ES-I3 (cell line): ENCODE measurements around the gene CSAD.
"Not testable (repeated sequence)": the region's sequence is repeated elsewhere in the genome, so short reads cannot be mapped to it uniquely, and the experiment has no call there.

ENCODE experiments used
- H3K36me3 ChIP-seq: 2 replicates; pipeline ENCODE4 v1.6.1; 2013; ENCODE audit warnings: mild to moderate bottlenecking, low read length, control low read depth, moderate library complexity; ENCODE audit not compliant: insufficient read depth
- H3K4me1 ChIP-seq: 2 replicates; pipeline ENCODE4 v1.6.1; 2013; ENCODE audit warnings: mild to moderate bottlenecking, control low read depth, low read length; ENCODE audit not compliant: insufficient read depth
- H3K9ac ChIP-seq: 2 replicates; pipeline ENCODE4 v1.6.1; 2013; ENCODE audit warnings: low read depth, mild to moderate bottlenecking, low read length, moderate library complexity
- H3K9me3 ChIP-seq: 2 replicates; pipeline ENCODE4 v1.6.1; 2013; ENCODE audit warnings: mild to moderate bottlenecking, low read length, moderate library complexity; ENCODE audit not compliant: control insufficient read depth, insufficient read depth

The CSAD gene

DNA sequence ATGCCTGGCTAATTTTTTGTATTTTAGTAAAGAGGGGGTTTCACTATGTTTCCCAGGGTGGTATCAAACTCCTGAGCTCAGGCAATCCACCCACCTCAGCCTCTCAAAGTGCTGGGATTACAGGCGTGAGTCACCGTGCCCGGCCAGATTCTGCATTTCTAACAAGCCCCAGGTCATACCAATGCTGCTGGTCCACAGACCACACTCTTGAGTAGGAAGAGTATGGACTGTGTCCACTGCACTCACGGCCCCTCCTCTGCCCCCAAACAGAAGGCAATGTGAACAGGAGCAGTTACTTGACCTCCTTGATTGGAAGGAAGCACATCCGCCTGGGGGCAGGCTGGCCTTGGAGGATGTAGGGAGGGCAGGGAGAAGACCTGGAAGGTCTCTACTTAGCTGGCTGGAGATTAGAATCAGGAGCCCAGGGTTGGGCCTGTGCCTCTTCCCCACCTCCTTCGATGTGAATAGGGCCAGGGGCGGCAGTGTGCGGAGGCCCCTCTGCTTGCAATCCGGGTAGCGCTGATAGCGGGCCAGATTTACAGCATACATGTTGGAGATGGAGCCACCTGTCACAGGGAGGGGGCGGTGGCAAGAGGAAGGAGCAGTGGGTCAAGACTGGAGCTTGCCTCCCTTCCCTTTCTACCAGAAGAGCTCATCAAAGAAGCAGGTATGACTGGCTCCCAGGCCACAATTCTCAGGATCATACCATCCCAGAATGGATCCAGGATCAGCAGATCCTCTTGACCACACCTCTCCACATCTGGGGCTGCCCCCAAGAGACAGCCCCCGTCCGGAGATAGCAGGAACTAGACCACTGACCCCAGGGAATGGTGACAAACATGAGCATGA, 9.6 kb downstream of the CSAD start:
- no peaks in the 10 kb centered on the region for H3K36me3 ChIP-seq
- no peak overlapping the region for H3K9ac ChIP-seq
- H3K4me1 ChIP-seq, result peaks cover 11% of the 10 kb centered on the region; the same call in 1 of the 2 replicates
- no peaks in the 10 kb centered on the region; the same call in 1 of the 2 replicates for H3K9me3 ChIP-seq

DNA sequence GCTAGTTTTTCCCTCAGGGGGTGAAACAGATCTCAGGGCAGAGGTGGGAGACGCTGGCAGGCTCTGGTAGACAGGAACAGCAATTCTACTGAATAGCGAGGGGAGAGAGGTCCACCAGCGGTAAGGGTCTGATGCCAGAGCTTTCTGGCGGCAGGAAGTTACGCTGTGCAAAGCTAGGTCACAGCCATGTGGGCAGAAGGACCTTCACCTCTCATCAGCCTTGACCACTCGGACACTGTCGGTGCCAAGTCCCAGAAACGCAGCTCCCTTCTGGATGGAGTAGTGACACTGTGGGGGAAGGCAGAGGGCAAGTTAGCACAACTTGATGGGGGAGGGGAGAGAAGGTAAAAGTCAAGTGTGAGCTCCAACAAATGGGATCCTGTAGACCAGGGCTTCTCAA, 10.5 kb downstream of the CSAD start:
- Histone ChIP-seq H3K36me3 (no peaks in the 10 kb centered on the region), H3K9ac (no peak overlapping the region), H3K4me1 (peaks cover 7% of the 10 kb centered on the region; the same call in 1 of the 2 replicates)

DNA sequence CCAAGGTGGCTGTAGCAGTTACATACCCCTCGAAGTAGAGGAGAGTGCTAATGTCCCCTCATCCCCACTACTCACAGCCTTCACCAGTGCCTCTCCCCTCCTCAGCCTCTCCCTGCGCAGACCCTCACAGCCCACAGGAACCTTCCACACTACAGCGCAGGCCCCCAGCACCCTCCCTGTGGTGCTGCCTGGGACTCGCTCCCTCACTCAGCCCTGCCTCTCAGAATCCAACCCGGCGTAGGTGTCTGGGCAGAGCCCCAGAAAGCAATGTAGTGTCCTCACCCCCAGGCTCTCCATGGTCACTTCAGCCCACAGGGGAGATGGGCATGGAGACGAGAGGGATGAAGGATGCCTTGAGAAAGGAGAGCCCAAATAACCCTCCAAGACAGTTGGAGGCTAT, 11.1 kb downstream of the CSAD start:
- Histone ChIP-seq H3K4me1 (peaks cover 6% of the 10 kb centered on the region; the same call in 1 of the 2 replicates), H3K36me3 (no peaks in the 10 kb centered on the region), H3K9me3 (no peaks in the 10 kb centered on the region; the same call in 1 of the 2 replicates), H3K9ac (no peak overlapping the region)

More for the DNA sequence above, 10.5 kb downstream of the CSAD start:
- no peaks in the 10 kb centered on the region; the same call in 1 of the 2 replicates for H3K9me3 ChIP-seq

DNA sequence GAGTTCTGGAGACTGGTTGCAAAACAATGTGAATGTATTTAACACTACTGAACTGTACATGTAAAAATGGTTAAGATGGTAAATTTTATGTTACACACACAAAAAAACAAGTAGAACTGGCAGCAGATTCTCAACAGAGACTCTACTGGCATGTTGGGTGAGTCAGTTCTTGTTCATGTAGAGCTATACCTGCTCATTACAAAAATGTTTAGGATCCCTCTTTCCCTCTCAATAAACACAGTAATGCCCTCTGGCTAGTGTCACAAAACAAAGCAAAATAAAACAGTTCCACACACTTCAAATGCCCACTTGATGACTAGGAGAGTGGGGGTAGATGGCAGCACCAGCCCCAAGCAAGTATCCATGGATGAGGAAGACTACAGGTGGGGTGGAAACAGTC, 13.9 kb downstream of the CSAD start:
- Histone ChIP-seq H3K4me1 (peaks cover 6% of the 10 kb centered on the region; the same call in 1 of the 2 replicates), H3K9ac (no peak overlapping the region)

GRCh38 chr12:53163008-53163407, 17.7 kb downstream of the CSAD start:
- not testable (repeated sequence) for H3K9ac ChIP-seq, H3K9me3 ChIP-seq

More for the DNA sequence above, 13.9 kb downstream of the CSAD start:
- Histone ChIP-seq H3K9me3 (no peaks in the 10 kb centered on the region; the same call in 1 of the 2 replicates), H3K36me3 (no peaks in the 10 kb centered on the region)

DNA sequence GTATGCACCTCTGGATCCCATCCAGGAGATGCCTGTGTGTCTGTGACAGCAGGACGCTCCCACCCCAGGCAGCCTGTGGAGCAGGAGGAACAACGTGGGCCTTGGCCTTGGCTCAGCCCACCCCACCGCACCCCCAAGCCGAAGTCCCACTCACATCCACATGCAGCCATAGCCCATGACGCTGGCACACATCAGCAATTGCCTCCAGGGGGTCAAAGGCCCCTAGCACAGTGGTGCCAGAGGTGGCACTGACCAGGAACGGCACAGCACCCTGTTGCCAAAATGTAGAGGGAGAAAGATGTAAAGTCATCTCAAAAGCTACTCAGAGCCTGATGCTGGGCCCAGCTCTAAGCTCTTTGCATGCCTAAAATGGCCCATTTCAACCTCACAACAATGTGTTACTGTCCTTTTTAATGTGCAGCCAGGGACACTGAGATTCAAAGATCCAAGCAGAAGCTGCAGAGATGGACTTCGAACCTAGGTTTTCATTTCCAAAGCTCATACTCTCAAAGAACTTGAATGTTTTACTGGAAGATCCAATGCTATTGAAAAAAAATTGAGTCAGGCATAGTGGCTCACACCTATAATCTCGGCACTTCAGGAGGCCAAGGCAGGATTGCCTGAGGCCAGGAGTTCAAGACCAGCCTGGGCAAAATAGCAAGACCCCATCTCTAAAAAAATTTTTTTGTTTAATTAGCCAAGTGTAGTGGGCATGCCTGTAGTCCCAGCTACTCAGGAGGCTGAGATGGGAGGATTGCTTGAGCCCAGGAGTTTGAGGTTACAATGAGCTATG, 19.4 kb downstream of the CSAD start:
- Histone ChIP-seq H3K9me3 (no peaks in the 10 kb centered on the region), H3K4me1 (no peaks in the 10 kb centered on the region), H3K36me3 (no peaks in the 10 kb centered on the region), H3K9ac (no peak overlapping the region)

More at GRCh38 chr12:53163008-53163407, 17.7 kb downstream of the CSAD start:
- H3K4me1 ChIP-seq, H3K36me3 ChIP-seq: not testable (repeated sequence)

GRCh38 chr12:53160673-53161072, 20.1 kb downstream of the CSAD start:
- Histone ChIP-seq H3K9me3 (no peaks in the 10 kb centered on the region), H3K9ac (no peak overlapping the region), H3K4me1 (no peaks in the 10 kb centered on the region), H3K36me3 (no peaks in the 10 kb centered on the region)

DNA sequence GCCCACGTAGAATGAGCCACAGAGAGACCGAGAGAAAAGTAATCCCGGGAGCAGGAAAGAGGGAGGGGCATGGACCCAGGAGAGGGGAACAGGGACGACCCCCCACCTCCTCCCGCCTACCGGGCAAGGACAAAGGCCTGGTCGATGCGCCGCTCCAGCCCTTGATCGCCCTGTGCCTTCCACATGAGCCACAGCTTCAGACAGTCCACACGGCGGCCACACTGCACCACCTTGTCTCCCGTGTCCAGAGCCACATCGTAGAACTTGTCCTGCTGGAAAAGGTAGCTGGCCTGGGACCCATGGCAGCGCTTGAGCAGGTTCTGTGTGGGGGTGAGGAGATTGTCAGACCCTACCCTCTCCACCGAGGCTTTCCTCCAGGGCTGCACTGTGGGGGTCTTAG, 20.7 kb downstream of the CSAD start:
- Histone ChIP-seq H3K4me1 (no peaks in the 10 kb centered on the region), H3K9ac (no peak overlapping the region), H3K9me3 (no peaks in the 10 kb centered on the region), H3K36me3 (no peaks in the 10 kb centered on the region)

- Histone ChIP-seq H3K36me3 (no peaks in the 10 kb centered on the region), H3K9ac (peak overlapping the region; percentile 25), H3K9me3 (no peaks in the 10 kb centered on the region)
Observed at GRCh38 chr12:53159195-53159839, 21.4 kb downstream of the CSAD start.

DNA sequence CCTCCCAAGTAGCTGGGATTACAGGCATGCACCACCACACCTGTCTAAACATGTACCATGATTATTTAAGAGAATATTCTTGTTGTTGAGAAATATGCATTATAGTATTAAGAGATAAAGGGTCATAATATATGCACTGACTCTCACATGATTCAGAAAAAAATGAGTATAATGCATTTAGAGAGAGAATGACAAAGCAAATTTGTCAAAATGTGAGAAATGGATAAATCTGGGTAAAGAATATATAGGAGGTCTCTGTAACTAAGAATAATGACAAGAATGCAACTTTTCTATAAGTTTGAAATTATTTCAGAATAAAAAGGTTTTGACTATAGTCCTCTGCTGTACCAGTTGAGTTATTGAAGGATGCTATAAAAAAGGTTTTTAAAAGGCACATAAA, 28.3 kb downstream of the CSAD start:
- Histone ChIP-seq H3K36me3 (no peaks in the 10 kb centered on the region), H3K4me1 (no peaks in the 10 kb centered on the region), H3K9me3 (no peaks in the 10 kb centered on the region), H3K9ac (no peak overlapping the region)

More at GRCh38 chr12:53159195-53159839, 21.4 kb downstream of the CSAD start:
- H3K4me1 ChIP-seq, result no peaks in the 10 kb centered on the region

- no peaks in the 10 kb centered on the region for H3K36me3 ChIP-seq
- H3K9ac ChIP-seq, result no peak overlapping the region
- no peaks in the 10 kb centered on the region for H3K9me3 ChIP-seq
- no peaks in the 10 kb centered on the region for H3K4me1 ChIP-seq
Observed at GRCh38 chr12:53151039-53151438, 29.7 kb downstream of the CSAD start.

DNA sequence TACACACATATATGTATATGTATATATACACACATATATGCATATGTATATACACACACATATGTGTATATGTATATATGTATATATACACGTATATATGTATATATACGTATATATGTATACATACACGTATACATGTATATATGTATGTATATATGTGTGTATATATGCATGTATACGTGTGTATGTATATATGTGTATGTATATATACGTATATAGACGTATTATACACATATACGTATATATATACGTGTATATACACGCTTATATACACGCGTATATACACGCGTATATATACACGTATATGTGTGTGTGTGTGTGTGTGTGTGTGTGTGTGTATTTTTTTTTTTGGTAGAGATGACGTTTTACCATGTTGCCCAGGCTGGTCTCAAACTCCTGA, 33.1 kb downstream of the CSAD start:
- Histone ChIP-seq H3K36me3 (no peaks in the 10 kb centered on the region), H3K9ac (no peak overlapping the region), H3K4me1 (no peaks in the 10 kb centered on the region), H3K9me3 (no peaks in the 10 kb centered on the region)

- Histone ChIP-seq H3K36me3 (no peaks in the 10 kb centered on the region), H3K9ac (no peak overlapping the region), H3K4me1 (no peaks in the 10 kb centered on the region), H3K9me3 (no peaks in the 10 kb centered on the region)
Observed at GRCh38 chr12:53147181-53147580, 33.5 kb downstream of the CSAD start.
